ENCODE measurements around the gene UNC5A. TPM values are rescaled to one million over a fixed set of nuclear protein-coding genes. Genes with fewer than 3 reads are reported as not detected.
"Not testable (repeated sequence)": the region's sequence is repeated elsewhere in the genome, so short reads cannot be mapped to it uniquely, and the experiment has no call there.

The UNC5A gene
- total RNA-seq, 1 donor from 2014 or later, result 5.6 TPM

- Mint-ChIP-seq H3K36me3 (ENCODE audit: unreplicated experiment) (no peaks in the 10 kb centered on the region), H3K4me3 (ENCODE audit: unreplicated experiment) (no peak overlapping the region), H3K4me1 (ENCODE audit: low read depth, unreplicated experiment) (peaks cover 18% of the 10 kb centered on the region), H3K27ac (ENCODE audit: unreplicated experiment) (peak overlapping the region; percentile 33), H3K27me3 (ENCODE audit: unreplicated experiment) (peaks cover 19% of the 10 kb centered on the region), H3K9me3 (ENCODE audit: unreplicated experiment) (peaks cover 2% of the 10 kb centered on the region)
- TF ChIP-seq CTCF (IDR thresholded peaks at IDR 0.05; ENCODE audit: partially characterized antibody, unreplicated experiment), result no peak
- no peak for DNase-seq
These were observed 56.5 kb downstream of the UNC5A start for GRCh38 chr5:176866707-176867310.

GRCh38 chr5:176868126-176868525 lies 57.8 kb downstream of the UNC5A start:
- H3K27me3 Mint-ChIP-seq (ENCODE audit: unreplicated experiment), result peaks cover 23% of the 10 kb centered on the region
- no peak for DNase-seq
- H3K36me3 Mint-ChIP-seq (ENCODE audit: unreplicated experiment), result no peaks in the 10 kb centered on the region
- H3K4me1 Mint-ChIP-seq (ENCODE audit: low read depth, unreplicated experiment), result peaks cover 15% of the 10 kb centered on the region
- H3K27ac Mint-ChIP-seq (ENCODE audit: unreplicated experiment), result no peak overlapping the region
- peaks cover 7% of the 10 kb centered on the region for H3K9me3 Mint-ChIP-seq (ENCODE audit: unreplicated experiment)
- H3K4me3 Mint-ChIP-seq (ENCODE audit: unreplicated experiment), result no peak overlapping the region
- TF ChIP-seq CTCF (IDR thresholded peaks at IDR 0.05; ENCODE audit: partially characterized antibody, unreplicated experiment), result no peak

- no peak overlapping the region for H3K4me3 Mint-ChIP-seq (ENCODE audit: unreplicated experiment)
- H3K27ac Mint-ChIP-seq (ENCODE audit: unreplicated experiment), result no peak overlapping the region
- no peak for TF ChIP-seq CTCF (IDR thresholded peaks at IDR 0.05; ENCODE audit: partially characterized antibody, unreplicated experiment)
- H3K36me3 Mint-ChIP-seq (ENCODE audit: unreplicated experiment), result no peaks in the 10 kb centered on the region
- peaks cover 16% of the 10 kb centered on the region for H3K4me1 Mint-ChIP-seq (ENCODE audit: low read depth, unreplicated experiment)
- DNase-seq, result no peak
- peaks cover 10% of the 10 kb centered on the region for H3K9me3 Mint-ChIP-seq (ENCODE audit: unreplicated experiment)
- H3K27me3 Mint-ChIP-seq (ENCODE audit: unreplicated experiment), result peaks cover 26% of the 10 kb centered on the region
These were observed 58.4 kb downstream of the UNC5A start for GRCh38 chr5:176868731-176869130.

- TF ChIP-seq CTCF (IDR thresholded peaks at IDR 0.05; ENCODE audit: partially characterized antibody, unreplicated experiment), result no peak
- Mint-ChIP-seq H3K4me1 (ENCODE audit: low read depth, unreplicated experiment) (peaks cover 20% of the 10 kb centered on the region), H3K27ac (ENCODE audit: unreplicated experiment) (no peak overlapping the region)
These were observed 59.2 kb downstream of the UNC5A start for GRCh38 chr5:176869501-176870109.

GRCh38 chr5:176870110-176870591 lies 59.8 kb downstream of the UNC5A start:
- no peaks in the 10 kb centered on the region for H3K36me3 Mint-ChIP-seq (ENCODE audit: unreplicated experiment)
- H3K4me3 Mint-ChIP-seq (ENCODE audit: unreplicated experiment), result no peak overlapping the region
- TF ChIP-seq CTCF (IDR thresholded peaks at IDR 0.05; ENCODE audit: partially characterized antibody, unreplicated experiment), result no peak
- H3K27me3 Mint-ChIP-seq (ENCODE audit: unreplicated experiment), result peaks cover 30% of the 10 kb centered on the region
- H3K9me3 Mint-ChIP-seq (ENCODE audit: unreplicated experiment), result peaks cover 13% of the 10 kb centered on the region
- H3K4me1 Mint-ChIP-seq (ENCODE audit: low read depth, unreplicated experiment), result peaks cover 26% of the 10 kb centered on the region
- H3K27ac Mint-ChIP-seq (ENCODE audit: unreplicated experiment), result no peak overlapping the region
- no peak for DNase-seq

More at GRCh38 chr5:176869501-176870109, 59.2 kb downstream of the UNC5A start:
- H3K27me3 Mint-ChIP-seq (ENCODE audit: unreplicated experiment), result peaks cover 26% of the 10 kb centered on the region
- no peak for DNase-seq
- no peak overlapping the region for H3K4me3 Mint-ChIP-seq (ENCODE audit: unreplicated experiment)
- H3K36me3 Mint-ChIP-seq (ENCODE audit: unreplicated experiment), result no peaks in the 10 kb centered on the region
- peaks cover 10% of the 10 kb centered on the region for H3K9me3 Mint-ChIP-seq (ENCODE audit: unreplicated experiment)

- H3K4me1 Mint-ChIP-seq (ENCODE audit: low read depth, unreplicated experiment), result peaks cover 31% of the 10 kb centered on the region
- H3K9me3 Mint-ChIP-seq (ENCODE audit: unreplicated experiment), result peaks cover 18% of the 10 kb centered on the region
- H3K36me3 Mint-ChIP-seq (ENCODE audit: unreplicated experiment); DNase-seq; H3K4me3 Mint-ChIP-seq (ENCODE audit: unreplicated experiment); H3K27ac Mint-ChIP-seq (ENCODE audit: unreplicated experiment): not testable (repeated sequence)
- H3K27me3 Mint-ChIP-seq (ENCODE audit: unreplicated experiment), result peaks cover 31% of the 10 kb centered on the region
These were observed 60.3 kb downstream of the UNC5A start for GRCh38 chr5:176870644-176871043.

- H3K27me3 Mint-ChIP-seq (ENCODE audit: unreplicated experiment), result peaks cover 33% of the 10 kb centered on the region
These were observed 62.2 kb downstream of the UNC5A start for GRCh38 chr5:176872586-176872985.

More at GRCh38 chr5:176872586-176872985, 62.2 kb downstream of the UNC5A start:
- Mint-ChIP-seq H3K4me1 (ENCODE audit: low read depth, unreplicated experiment) (peaks cover 22% of the 10 kb centered on the region), H3K27ac (ENCODE audit: unreplicated experiment) (peak overlapping the region; percentile 80), H3K9me3 (ENCODE audit: unreplicated experiment) (peaks cover 22% of the 10 kb centered on the region)
- H3K36me3 Mint-ChIP-seq (ENCODE audit: unreplicated experiment); DNase-seq; H3K4me3 Mint-ChIP-seq (ENCODE audit: unreplicated experiment): not testable (repeated sequence)

Measured in glutamatergic neuron (in vitro differentiated cells).